Activated CD4-positive, alpha-beta T cell treated with anti-CD3 and anti-CD28 coated beads for 4 hours (primary cell): ENCODE measurements around the gene SUCLG2.
"Not testable (repeated sequence)": the region's sequence is repeated elsewhere in the genome, so short reads cannot be mapped to it uniquely, and the experiment has no call there.

Experiments used
- DNase-seq, 2 donors: peaks; one replicate each; pipeline ENCODE4 v3.0.0-alpha.2; 2020

SUCLG2 gene

GRCh38 chr3:67605377-67605776 lies 49.0 kb downstream of the SUCLG2 start:
- DNase-seq, result no peak

- no peak for DNase-seq
Observed at GRCh38 chr3:67602816-67603215, 51.6 kb downstream of the SUCLG2 start.

GRCh38 chr3:67601919-67602608 lies 52.3 kb downstream of the SUCLG2 start:
- no peak for DNase-seq

GRCh38 chr3:67601385-67601784 lies 53.0 kb downstream of the SUCLG2 start:
- DNase-seq, result no peak

GRCh38 chr3:67599821-67600220 lies 54.6 kb downstream of the SUCLG2 start:
- no peak for DNase-seq

GRCh38 chr3:67598814-67599556 lies 55.4 kb downstream of the SUCLG2 start:
- no peak for DNase-seq

- no peak for DNase-seq
Observed at GRCh38 chr3:67595424-67595823, 59.0 kb downstream of the SUCLG2 start.

- no peak for DNase-seq
Observed at GRCh38 chr3:67593761-67594234, 60.6 kb downstream of the SUCLG2 start.

GRCh38 chr3:67592057-67592456 lies 62.4 kb downstream of the SUCLG2 start:
- no peak for DNase-seq

GRCh38 chr3:67587811-67588210 lies 66.6 kb downstream of the SUCLG2 start:
- no peak for DNase-seq

- no peak for DNase-seq
Observed at GRCh38 chr3:67587301-67587700, 67.1 kb downstream of the SUCLG2 start.

- DNase-seq, result not testable (repeated sequence)
Observed at GRCh38 chr3:67584608-67585007, 69.8 kb downstream of the SUCLG2 start.

GRCh38 chr3:67580430-67581000 lies 73.9 kb downstream of the SUCLG2 start:
- no peak for DNase-seq

GRCh38 chr3:67578416-67578815 lies 76.0 kb downstream of the SUCLG2 start:
- DNase-seq, result no peak

GRCh38 chr3:67576441-67576840 lies 78.0 kb downstream of the SUCLG2 start:
- DNase-seq, result no peak

- DNase-seq, result no peak
Observed at GRCh38 chr3:67569324-67569723, 85.1 kb downstream of the SUCLG2 start.

- DNase-seq, result no peak
Observed at GRCh38 chr3:67567893-67568292, 86.5 kb downstream of the SUCLG2 start.

GRCh38 chr3:67564973-67565372 lies 89.4 kb downstream of the SUCLG2 start:
- no peak for DNase-seq

- DNase-seq, result no peak
Observed at GRCh38 chr3:67564008-67564407, 90.4 kb downstream of the SUCLG2 start.

GRCh38 chr3:67561667-67562394 lies 92.6 kb downstream of the SUCLG2 start:
- DNase-seq, result no peak

- DNase-seq, result no peak
Observed at GRCh38 chr3:67561266-67561665, 93.1 kb downstream of the SUCLG2 start.

GRCh38 chr3:67559029-67559605 lies 95.3 kb downstream of the SUCLG2 start:
- no peak for DNase-seq

- no peak for DNase-seq
Observed at GRCh38 chr3:67558426-67558825, 96.0 kb downstream of the SUCLG2 start.
